ENCODE data around the gene ZNF142.

Gene ZNF142

GRCh38 chr2:218655751-218656150, 3.7 kb downstream of the ZNF142 start:
- DNase-seq (ENCODE audit: low spot score) = no peak

- DNase-seq (ENCODE audit: low spot score) = no peak
Observed at GRCh38 chr2:218648787-218649100, 10.7 kb downstream of the ZNF142 start.

- peak; percentile 60 for DNase-seq (ENCODE audit: low spot score)
Observed at GRCh38 chr2:218648088-218648786, 11.2 kb downstream of the ZNF142 start.

- DNase-seq (ENCODE audit: low spot score) = no peak
Observed at GRCh38 chr2:218645126-218645525, 14.3 kb downstream of the ZNF142 start.

GRCh38 chr2:218644721-218645120, 14.7 kb downstream of the ZNF142 start:
- no peak for DNase-seq (ENCODE audit: low spot score)

GRCh38 chr2:218643751-218644310, 15.6 kb downstream of the ZNF142 start:
- no peak for DNase-seq (ENCODE audit: low spot score)

- DNase-seq (ENCODE audit: low spot score) = no peak
Observed at GRCh38 chr2:218642786-218643185, 16.6 kb downstream of the ZNF142 start.

- DNase-seq (ENCODE audit: low spot score) = no peak
Observed at GRCh38 chr2:218642121-218642656, 17.2 kb downstream of the ZNF142 start.

GRCh38 chr2:218638372-218638771, 21.1 kb downstream of the ZNF142 start:
- no peak for DNase-seq (ENCODE audit: low spot score)

GRCh38 chr2:218635719-218636118, 23.7 kb downstream of the ZNF142 start:
- no peak for DNase-seq (ENCODE audit: low spot score)

- no peak for DNase-seq (ENCODE audit: low spot score)
Observed at GRCh38 chr2:218631837-218632236, 27.6 kb downstream of the ZNF142 start.

GRCh38 chr2:218627939-218628338, 31.5 kb downstream of the ZNF142 start:
- DNase-seq (ENCODE audit: low spot score) = peak; percentile 12

- DNase-seq (ENCODE audit: low spot score) = no peak
Observed at GRCh38 chr2:218626369-218626768, 33.1 kb downstream of the ZNF142 start.

GRCh38 chr2:218623366-218623705, 36.1 kb downstream of the ZNF142 start:
- DNase-seq (ENCODE audit: low spot score) = no peak

- no peak for DNase-seq (ENCODE audit: low spot score)
Observed at GRCh38 chr2:218622606-218623365, 36.6 kb downstream of the ZNF142 start.

GRCh38 chr2:218621007-218621406, 38.4 kb downstream of the ZNF142 start:
- DNase-seq (ENCODE audit: low spot score) = no peak

GRCh38 chr2:218618102-218618860, 41.1 kb downstream of the ZNF142 start:
- DNase-seq (ENCODE audit: low spot score) = no peak

GRCh38 chr2:218615868-218616315, 43.5 kb downstream of the ZNF142 start:
- DNase-seq (ENCODE audit: low spot score) = no peak

- no peak for DNase-seq (ENCODE audit: low spot score)
Observed at GRCh38 chr2:218607436-218608115, 51.8 kb downstream of the ZNF142 start, which contains the start of gene PLCD4. PLCD4 (plus strand) TSS chr2:218607899; CDS start chr2:218615740, 7,841 bp downstream.

GRCh38 chr2:218605432-218605831, 54.0 kb downstream of the ZNF142 start:
- DNase-seq (ENCODE audit: low spot score) = no peak
